CD4-positive, alpha-beta T cell treated with Interferon alpha-2 for 1 hour (primary cell): ENCODE results near the gene MLLT3.

Experiments used
- DNase-seq, 2 donors: peaks; one replicate each; pipeline ENCODE4 v3.0.0-alpha.2; 2020 to 2022

The MLLT3 gene

GRCh38 chr9:20407013-20407412 lies 215.3 kb downstream of the MLLT3 start:
- no peak for DNase-seq

- no peak for DNase-seq
Observed at GRCh38 chr9:20406344-20406743, 216.0 kb downstream of the MLLT3 start.

- DNase-seq = no peak
Observed at GRCh38 chr9:20405616-20406015, 216.7 kb downstream of the MLLT3 start.

- DNase-seq = no peak
Observed at GRCh38 chr9:20405078-20405477, 217.2 kb downstream of the MLLT3 start.

GRCh38 chr9:20404192-20404813 lies 218.0 kb downstream of the MLLT3 start:
- DNase-seq = no peak

- no peak for DNase-seq
Observed at GRCh38 chr9:20403346-20403745, 219.0 kb downstream of the MLLT3 start.

GRCh38 chr9:20402273-20402875 lies 219.9 kb downstream of the MLLT3 start:
- no peak for DNase-seq

- no peak for DNase-seq
Observed at GRCh38 chr9:20398536-20399338, 223.6 kb downstream of the MLLT3 start.

GRCh38 chr9:20397348-20397747 lies 225.0 kb downstream of the MLLT3 start:
- DNase-seq = no peak

GRCh38 chr9:20396509-20396908 lies 225.8 kb downstream of the MLLT3 start:
- no peak for DNase-seq

GRCh38 chr9:20395651-20396050 lies 226.6 kb downstream of the MLLT3 start:
- no peak for DNase-seq

GRCh38 chr9:20394969-20395368 lies 227.3 kb downstream of the MLLT3 start:
- no peak for DNase-seq

GRCh38 chr9:20391208-20391607 lies 231.1 kb downstream of the MLLT3 start:
- DNase-seq = no peak

GRCh38 chr9:20390400-20390799 lies 231.9 kb downstream of the MLLT3 start:
- no peak for DNase-seq

- no peak for DNase-seq
Observed at GRCh38 chr9:20387062-20387461, 235.2 kb downstream of the MLLT3 start.

GRCh38 chr9:20384642-20385041 lies 237.7 kb downstream of the MLLT3 start:
- DNase-seq = no peak

- DNase-seq = no peak
Observed at GRCh38 chr9:20382460-20383071, 239.7 kb downstream of the MLLT3 start.

- DNase-seq = no peak
Observed at GRCh38 chr9:20380546-20380945, 241.8 kb downstream of the MLLT3 start.

GRCh38 chr9:20379804-20380225 lies 242.5 kb downstream of the MLLT3 start:
- no peak for DNase-seq

GRCh38 chr9:20378851-20379250 lies 243.4 kb downstream of the MLLT3 start:
- no peak for DNase-seq

GRCh38 chr9:20377790-20378189 lies 244.5 kb downstream of the MLLT3 start:
- no peak for DNase-seq

- DNase-seq = no peak
Observed at GRCh38 chr9:20376731-20377375, 245.4 kb downstream of the MLLT3 start.

GRCh38 chr9:20376042-20376441 lies 246.3 kb downstream of the MLLT3 start:
- no peak for DNase-seq
